Osteoblast (primary cell): Measurements from ENCODE around the gene ST6GALNAC2. TPM values are rescaled to one million over a fixed set of nuclear protein-coding genes. Genes with fewer than 3 reads are reported as not detected.
A peak's percentile ranks its signal among the peaks of the same experiment; 100 is the strongest.

Experiments used
- DNase-seq: peaks from one replicate; pipeline ENCODE4 v3.0.0; 2011; ENCODE audit warnings: low spot score, mixed read lengths; ENCODE audit not compliant: insufficient read length; ENCODE audit errors: missing footprints
- H2AFZ ChIP-seq: 2 replicates; pipeline ENCODE4 v1.6.0; 2011; ENCODE audit warnings: mild to moderate bottlenecking, low read length
- H3K27ac ChIP-seq: 2 replicates; pipeline ENCODE4 v1.5.1; 2011; ENCODE audit warnings: mild to moderate bottlenecking, low read depth, low read length, moderate library complexity
- H3K27me3 ChIP-seq: 2 replicates; pipeline ENCODE4 v1.6.0; 2012; ENCODE audit warnings: mild to moderate bottlenecking, control low read depth, inconsistent platforms, low read length, moderate library complexity; ENCODE audit not compliant: insufficient read depth
- H3K36me3 ChIP-seq: 2 replicates; pipeline ENCODE4 v1.5.1; 2011; ENCODE audit warnings: mild to moderate bottlenecking, low read length, control low read depth, moderate library complexity; ENCODE audit not compliant: insufficient read depth
- H3K4me1 ChIP-seq: 2 replicates; pipeline ENCODE4 v1.5.1; 2011; ENCODE audit warnings: mild to moderate bottlenecking, low read length, control low read depth, moderate library complexity; ENCODE audit not compliant: insufficient read depth
- H3K4me2 ChIP-seq: 2 replicates; pipeline ENCODE4 v1.6.0; 2011; ENCODE audit warnings: mild to moderate bottlenecking, low read length; ENCODE audit not compliant: insufficient read depth
- H3K4me3 ChIP-seq: fragments of 200-600 bp; sonication (generic); 3 replicates; pipeline ENCODE4 v1.5.1; 2012; ENCODE audit warnings: mild to moderate bottlenecking, low read length, inconsistent platforms; ENCODE audit not compliant: insufficient read depth
- H3K79me2 ChIP-seq: 2 replicates; pipeline ENCODE4 v1.6.0; 2012; ENCODE audit warnings: mild to moderate bottlenecking, low read length, control low read depth, inconsistent platforms; ENCODE audit not compliant: insufficient read depth
- H3K9me3 ChIP-seq: 2 replicates; pipeline ENCODE4 v1.5.1; 2011; ENCODE audit warnings: low read depth, low read length, control low read depth
- H4K20me1 ChIP-seq: 2 replicates; pipeline ENCODE4 v1.6.0; 2012; ENCODE audit warnings: mild to moderate bottlenecking, low read length, control low read depth; ENCODE audit not compliant: insufficient read depth
- total RNA-seq: library from RNA; depleted of rRNA; stranded (reverse); fragments of >200 nt; gene quantifications from 2 replicates; pipeline ENCODE4 v1.2.3, GENCODE V29; 2012
- TF ChIP-seq, protein P1 (sequence below): IDR thresholded peaks from 2 replicates; pipeline ENCODE4 v1.5.1; 2011; ENCODE audit warnings: mild to moderate bottlenecking, low read depth, low read length, moderate library complexity; ENCODE audit errors: extremely low read depth

The ST6GALNAC2 gene
- total RNA-seq, 1 donor = 0.36 TPM

DNA sequence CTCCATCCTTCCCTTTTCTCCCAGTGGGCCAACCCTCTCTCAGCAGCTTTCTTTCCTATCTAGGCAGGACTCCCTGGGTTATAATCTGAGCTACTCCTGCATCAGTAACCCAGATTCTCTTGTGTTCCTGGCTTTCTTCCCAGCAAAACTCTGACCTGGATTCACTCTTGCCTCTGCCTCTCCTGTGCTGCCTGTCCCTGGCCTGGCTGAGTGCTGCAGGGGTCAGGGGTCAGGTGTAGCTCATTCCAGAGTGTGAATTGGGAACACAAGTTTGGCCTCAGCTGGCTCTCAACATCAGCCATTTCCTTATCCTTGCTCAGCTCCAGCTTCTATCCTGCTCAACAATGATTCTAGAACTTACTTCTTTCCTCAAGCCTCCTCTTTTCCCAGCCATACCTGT, 2.5 kb upstream of the ST6GALNAC2 start:
- Histone ChIP-seq H3K4me1 (no peaks in the 10 kb centered on the region), H4K20me1 (no peaks in the 10 kb centered on the region), H3K79me2 (no peaks in the 10 kb centered on the region), H3K27ac (no peak overlapping the region), H2AFZ (no peak overlapping the region), H3K4me3 (no peak overlapping the region), H3K4me2 (no peak overlapping the region), H3K36me3 (no peaks in the 10 kb centered on the region), H3K27me3 (peaks cover 49% of the 10 kb centered on the region), H3K9me3 (no peaks in the 10 kb centered on the region)
- TF ChIP-seq, protein P1, sequence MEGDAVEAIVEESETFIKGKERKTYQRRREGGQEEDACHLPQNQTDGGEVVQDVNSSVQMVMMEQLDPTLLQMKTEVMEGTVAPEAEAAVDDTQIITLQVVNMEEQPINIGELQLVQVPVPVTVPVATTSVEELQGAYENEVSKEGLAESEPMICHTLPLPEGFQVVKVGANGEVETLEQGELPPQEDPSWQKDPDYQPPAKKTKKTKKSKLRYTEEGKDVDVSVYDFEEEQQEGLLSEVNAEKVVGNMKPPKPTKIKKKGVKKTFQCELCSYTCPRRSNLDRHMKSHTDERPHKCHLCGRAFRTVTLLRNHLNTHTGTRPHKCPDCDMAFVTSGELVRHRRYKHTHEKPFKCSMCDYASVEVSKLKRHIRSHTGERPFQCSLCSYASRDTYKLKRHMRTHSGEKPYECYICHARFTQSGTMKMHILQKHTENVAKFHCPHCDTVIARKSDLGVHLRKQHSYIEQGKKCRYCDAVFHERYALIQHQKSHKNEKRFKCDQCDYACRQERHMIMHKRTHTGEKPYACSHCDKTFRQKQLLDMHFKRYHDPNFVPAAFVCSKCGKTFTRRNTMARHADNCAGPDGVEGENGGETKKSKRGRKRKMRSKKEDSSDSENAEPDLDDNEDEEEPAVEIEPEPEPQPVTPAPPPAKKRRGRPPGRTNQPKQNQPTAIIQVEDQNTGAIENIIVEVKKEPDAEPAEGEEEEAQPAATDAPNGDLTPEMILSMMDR = no peak
- no peak for DNase-seq

- H3K4me1 ChIP-seq = no peaks in the 10 kb centered on the region
- TF ChIP-seq, protein P1 = no peak
Observed at GRCh38 chr17:76586741-76587487, 1.3 kb upstream of the ST6GALNAC2 start.

GRCh38 chr17:76585033-76585648, 519 bp downstream of the ST6GALNAC2 start:
- peak overlapping the region; percentile 70 for H3K4me3 ChIP-seq
- peak; percentile 92 for DNase-seq
- H2AFZ ChIP-seq = peak overlapping the region; percentile 85
- H3K36me3 ChIP-seq = no peaks in the 10 kb centered on the region
- no peaks in the 10 kb centered on the region for H3K4me1 ChIP-seq
- no peaks in the 10 kb centered on the region for H3K79me2 ChIP-seq
- peak overlapping the region; percentile 84 for H3K4me2 ChIP-seq
- TF ChIP-seq, protein P1 = no peak
- H3K27me3 ChIP-seq = peaks cover 46% of the 10 kb centered on the region
- no peaks in the 10 kb centered on the region for H4K20me1 ChIP-seq
- no peak overlapping the region for H3K27ac ChIP-seq
- H3K9me3 ChIP-seq = no peaks in the 10 kb centered on the region

More at GRCh38 chr17:76586741-76587487, 1.3 kb upstream of the ST6GALNAC2 start:
- no peak overlapping the region for H3K4me2 ChIP-seq
- no peak overlapping the region for H3K27ac ChIP-seq
- no peak overlapping the region for H2AFZ ChIP-seq
- H3K36me3 ChIP-seq = no peaks in the 10 kb centered on the region
- no peaks in the 10 kb centered on the region for H3K9me3 ChIP-seq
- peaks cover 49% of the 10 kb centered on the region for H3K27me3 ChIP-seq
- H3K79me2 ChIP-seq = no peaks in the 10 kb centered on the region
- H3K4me3 ChIP-seq = no peak overlapping the region
- no peak for DNase-seq
- no peaks in the 10 kb centered on the region for H4K20me1 ChIP-seq

DNA sequence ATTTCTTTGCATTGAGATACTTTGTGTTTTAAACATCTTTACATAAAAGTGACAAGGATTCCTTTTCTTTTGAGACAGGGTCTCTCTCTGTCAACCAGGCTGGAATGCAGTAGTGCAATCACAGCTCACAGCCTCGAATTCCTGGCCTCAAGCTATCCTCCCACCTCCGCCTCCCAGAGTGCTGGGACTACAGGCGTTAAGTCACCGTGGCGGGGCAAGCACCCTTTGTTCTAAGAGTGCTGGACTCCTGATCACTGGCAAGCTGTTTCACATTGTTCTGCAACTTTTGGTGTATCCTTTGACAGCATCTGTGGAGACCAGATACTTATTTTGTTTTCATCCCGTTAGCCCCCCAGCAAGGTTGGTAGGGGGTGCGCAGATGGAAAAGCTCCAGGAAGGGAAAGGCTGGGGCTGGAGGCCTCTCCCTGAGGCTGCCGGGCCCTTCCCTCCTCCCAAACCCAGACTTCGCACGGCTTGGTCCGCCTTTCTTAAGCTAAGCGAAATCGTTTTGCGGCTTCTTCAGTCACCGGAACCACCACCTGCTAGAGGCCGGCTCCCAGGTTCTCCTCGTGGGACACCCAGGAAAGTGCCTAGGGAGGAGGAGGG, 1.1 kb downstream of the ST6GALNAC2 start:
- peak overlapping the region; percentile 84 for H3K4me2 ChIP-seq
- no peaks in the 10 kb centered on the region for H3K36me3 ChIP-seq
- no peak overlapping the region for H3K27ac ChIP-seq
- H3K27me3 ChIP-seq = peaks cover 46% of the 10 kb centered on the region
- H3K4me1 ChIP-seq = no peaks in the 10 kb centered on the region
- no peaks in the 10 kb centered on the region for H3K79me2 ChIP-seq
- peak overlapping the region; percentile 70 for H3K4me3 ChIP-seq
- H4K20me1 ChIP-seq = no peaks in the 10 kb centered on the region
- no peaks in the 10 kb centered on the region for H3K9me3 ChIP-seq
- TF ChIP-seq, protein P1 = no peak
- peak overlapping the region; percentile 85 for H2AFZ ChIP-seq
- peak; percentile 37 for DNase-seq
